B cell (primary cell): Measurements from ENCODE around the gene ATAD1. TPM values are rescaled to one million over a fixed set of nuclear protein-coding genes. Genes with fewer than 3 reads are reported as not detected.

Source experiments
- ATAC-seq: fragments of 200-7000 bp; cut with Tn5 transposase; one replicate; pipeline ENCODE4 v1.10.0; 2021; ENCODE audit warnings: low read depth, mild to moderate bottlenecking, moderate number of reproducible peaks, moderate library complexity
- CTCF ChIA-PET: fragments of 350-600 bp; sonication (Branson Sonifier 250); formaldehyde crosslinking; loops from one replicate; lab custom pipeline; 2021; ENCODE audit warnings: antibody characterized with exemption, inconsistent platforms; lab: Charles Lee
- POLR2A ChIA-PET: fragments of 350-600 bp; sonication (Branson Sonifier 250); formaldehyde crosslinking; loops from one replicate; lab custom pipeline; 2021; ENCODE audit warnings: antibody characterized with exemption; lab: Charles Lee
- DNase-seq: peaks from one replicate; pipeline ENCODE4 v3.0.0; 2013
- H2AFZ ChIP-seq: 2 replicates; pipeline ENCODE4 v1.6.1; 2012; ENCODE audit warnings: mild to moderate bottlenecking, low read depth, low read length; ENCODE audit not compliant: insufficient read depth, poor library complexity, severe bottlenecking
- H3K27ac ChIP-seq, 2 donors: 1 replicate in 1 of 2; 2 replicates in 1 of 2; pipeline ENCODE4 v1.5.1; 2012 to 2013; ENCODE audit warnings: low read length in 2 of 2, mild to moderate bottlenecking in 2 of 2, moderate library complexity in 1 of 2
- H3K27me3 ChIP-seq, 4 experiments: fragments of 200-600 bp in 1 of 4; sonication (generic) in 1 of 4; replicated peaks in 1 of 4; 1 replicate in 2 of 4; 2 replicates in 2 of 4; pipeline versions ENCODE4 v1.6.1 to v1.7.0; 2013 to 2016; ENCODE audit warnings: low read length in 3 of 4, mild to moderate bottlenecking in 2 of 4, mixed read lengths in 1 of 4, moderate library complexity in 1 of 4; ENCODE audit not compliant: insufficient read depth in 4 of 4, control insufficient read depth in 3 of 4; ENCODE audit errors: control extremely low read depth in 1 of 4
- H3K36me3 ChIP-seq, 2 experiments: replicated peaks in 1 of 2; 1 replicate in 1 of 2; 2 replicates in 1 of 2; pipeline versions ENCODE4 v1.6.1 to v1.7.1; 2013; ENCODE audit warnings: low read length in 1 of 2; ENCODE audit not compliant: insufficient read depth in 2 of 2, control insufficient read depth in 1 of 2; ENCODE audit errors: control extremely low read depth in 1 of 2, extremely low read depth in 1 of 2
- H3K4me1 ChIP-seq, 2 donors: fragments of 200-600 bp in 1 of 2; sonication (generic) in 1 of 2; 1 replicate in 1 of 2; 2 replicates in 1 of 2; pipeline versions ENCODE4 v1.5.1 to v1.6.1; 2013 to 2017; ENCODE audit warnings: low read length in 2 of 2; ENCODE audit not compliant: control insufficient read depth in 2 of 2, insufficient read depth in 2 of 2
- H3K4me2 ChIP-seq: replicated peaks from 2 replicates; pipeline ENCODE3; 2012; ENCODE audit warnings: mild to moderate bottlenecking, low read depth, low read length; ENCODE audit not compliant: poor library complexity, severe bottlenecking
- H3K4me3 ChIP-seq, 5 experiments: fragments of 200-600 bp in 1 of 5; sonication (generic) in 1 of 5; 1 replicate in 3 of 5; 2 replicates in 2 of 5; pipeline versions ENCODE4 v1.5.1 to v1.7.0; 2011 to 2016; ENCODE audit warnings: low read length in 4 of 5, mild to moderate bottlenecking in 4 of 5, low read depth in 2 of 5, control low read depth in 1 of 5, moderate library complexity in 1 of 5; ENCODE audit not compliant: insufficient read depth in 1 of 5; ENCODE audit errors: control extremely low read depth in 1 of 5, extremely low read depth in 1 of 5
- H3K79me2 ChIP-seq: fragments of 200-600 bp; sonication (generic); one replicate; pipeline ENCODE4 v1.6.0; 2016; ENCODE audit warnings: low read length; ENCODE audit not compliant: control insufficient read depth, insufficient read depth
- H3K9ac ChIP-seq: fragments of 200-600 bp; sonication (generic); 2 replicates; pipeline ENCODE4 v1.6.1; 2017; ENCODE audit warnings: mild to moderate bottlenecking, low read length, moderate library complexity
- H3K9me3 ChIP-seq, 3 donors: one replicate each; pipeline versions ENCODE4 v1.6.1 to v1.7.1; 2013; ENCODE audit warnings: low read length in 2 of 3; ENCODE audit not compliant: control insufficient read depth in 2 of 3, insufficient read depth in 1 of 3; ENCODE audit errors: control extremely low read depth in 1 of 3
- H4K20me1 ChIP-seq: 2 replicates; pipeline ENCODE4 v1.6.0; 2012; ENCODE audit warnings: mild to moderate bottlenecking, low read length; ENCODE audit not compliant: insufficient read depth, control insufficient read depth, poor library complexity, severe bottlenecking
- H3K27ac Mint-ChIP-seq: one replicate; pipeline ENCODE4 v1.8.0; 2021; ENCODE audit warnings: mixed read lengths
- H3K27me3 Mint-ChIP-seq: one replicate; pipeline ENCODE4 v1.8.0; 2021; ENCODE audit warnings: mixed read lengths
- H3K4me1 Mint-ChIP-seq: one replicate; pipeline ENCODE4 v1.8.0; 2021; ENCODE audit warnings: mixed read lengths
- H3K4me3 Mint-ChIP-seq: one replicate; pipeline ENCODE4 v1.8.0; 2021; ENCODE audit warnings: mixed read lengths
- H3K9me3 Mint-ChIP-seq: one replicate; pipeline ENCODE4 v1.8.0; 2022; ENCODE audit warnings: mixed read lengths; ENCODE audit not compliant: insufficient read depth
- EZH2 ChIP-seq: IDR thresholded peaks from 2 replicates; pipeline ENCODE4 v1.6.1; 2012; ENCODE audit warnings: borderline replicate concordance, low read depth, mild to moderate bottlenecking, moderate library complexity, low read length; ENCODE audit not compliant: insufficient read depth, poor library complexity, severe bottlenecking
- WGBS: methylation state at CpG from one replicate; pipeline ENCODE4 v1.1.5; 2013; ENCODE audit warnings: missing lambda C conversion rate; ENCODE audit not compliant: insufficient coverage; 5-methylcytosine and 5-hydroxymethylcytosine counted together
- intact Hi-C: fragments of 100-400 bp; cut with micrococcal nuclease; formaldehyde crosslinking; loops from one replicate; pipeline ENCODE4 v1.10.0; 2022
- polyA plus RNA-seq: library from polyadenylated mRNA; depleted of rRNA; stranded (reverse); fragments of >200 nt; gene quantifications from 2 replicates; pipeline ENCODE4 v1.2.3, GENCODE V29; 2012
- total RNA-seq, 2 donors: library from RNA; stranded (reverse); fragments of 120-200 nt in 1 of 2; gene quantifications; 1 replicate in 1 of 2; 2 replicates in 1 of 2; pipeline versions ENCODE4 v1.2.3 to v1.2.4, GENCODE V29; 2013 to 2022
- TF ChIP-seq, protein P1 (sequence below): fragments of 200-600 bp; IDR thresholded peaks from one replicate; pipeline ENCODE4 v1.8.0; 2022; ENCODE audit warnings: antibody characterized with exemption, mild to moderate bottlenecking

ATAD1 gene
- total and polyA plus RNA-seq, 2 donors (not counting 1 experiment from before 2014, with no cell fraction given), result 6.1 to 44.9 TPM

DNA sequence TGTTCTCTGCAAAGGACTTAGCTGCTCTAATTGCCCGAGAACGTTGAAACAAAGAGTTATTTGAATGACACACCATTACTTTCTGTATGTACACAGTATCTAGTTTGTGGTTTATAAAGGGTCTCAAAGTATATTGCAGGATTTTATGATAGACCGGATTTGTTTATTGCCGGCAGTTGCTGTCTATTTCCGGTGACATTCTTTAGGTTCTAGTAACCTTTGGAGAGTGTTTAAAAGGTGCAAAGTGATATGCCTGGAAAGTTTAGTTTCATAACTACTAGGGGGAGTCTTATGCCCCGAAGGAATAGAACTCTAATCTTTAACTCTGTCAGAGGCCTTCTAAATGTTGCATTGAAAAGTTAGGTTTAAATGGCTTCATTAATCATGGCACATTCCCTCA, 94.5 kb downstream of the ATAD1 start:
- Histone ChIP-seq H3K4me3 (no peak overlapping the region), H4K20me1 (no peaks in the 10 kb centered on the region), H3K9ac (no peak overlapping the region), H3K4me1 (peaks cover 0 to 2% of the 10 kb centered on the region in 2 donors), H3K4me2 (no peak overlapping the region), H2AFZ (no peak overlapping the region), H3K27ac (no peak overlapping the region), H3K9me3 (no peaks in the 10 kb centered on the region), H3K79me2 (no peaks in the 10 kb centered on the region), H3K36me3 (no peaks in the 10 kb centered on the region), H3K27me3 (peaks cover 0 to 5% (median 0%) of the 10 kb centered on the region in 4 experiments)
- DNase-seq, result no peak
- Mint-ChIP-seq H3K4me1 (peaks cover 2% of the 10 kb centered on the region), H3K9me3 (no peaks in the 10 kb centered on the region), H3K4me3 (no peak overlapping the region), H3K27me3 (peaks cover 4% of the 10 kb centered on the region), H3K27ac (no peak overlapping the region)
- CTCF ChIA-PET, result no interaction called here
- intact Hi-C loops, result no loop called here
- no peak for ATAC-seq
- WGBS, result 76% methylated on average over 3 of the region's 6 CpGs
- TF ChIP-seq, protein P1, sequence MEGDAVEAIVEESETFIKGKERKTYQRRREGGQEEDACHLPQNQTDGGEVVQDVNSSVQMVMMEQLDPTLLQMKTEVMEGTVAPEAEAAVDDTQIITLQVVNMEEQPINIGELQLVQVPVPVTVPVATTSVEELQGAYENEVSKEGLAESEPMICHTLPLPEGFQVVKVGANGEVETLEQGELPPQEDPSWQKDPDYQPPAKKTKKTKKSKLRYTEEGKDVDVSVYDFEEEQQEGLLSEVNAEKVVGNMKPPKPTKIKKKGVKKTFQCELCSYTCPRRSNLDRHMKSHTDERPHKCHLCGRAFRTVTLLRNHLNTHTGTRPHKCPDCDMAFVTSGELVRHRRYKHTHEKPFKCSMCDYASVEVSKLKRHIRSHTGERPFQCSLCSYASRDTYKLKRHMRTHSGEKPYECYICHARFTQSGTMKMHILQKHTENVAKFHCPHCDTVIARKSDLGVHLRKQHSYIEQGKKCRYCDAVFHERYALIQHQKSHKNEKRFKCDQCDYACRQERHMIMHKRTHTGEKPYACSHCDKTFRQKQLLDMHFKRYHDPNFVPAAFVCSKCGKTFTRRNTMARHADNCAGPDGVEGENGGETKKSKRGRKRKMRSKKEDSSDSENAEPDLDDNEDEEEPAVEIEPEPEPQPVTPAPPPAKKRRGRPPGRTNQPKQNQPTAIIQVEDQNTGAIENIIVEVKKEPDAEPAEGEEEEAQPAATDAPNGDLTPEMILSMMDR, result no peak
- TF ChIP-seq EZH2, result no peak
- POLR2A ChIA-PET, result no interaction called here

- WGBS, result 85% methylated on average over 3 of the region's 4 CpGs
- H3K9ac ChIP-seq, result no peak overlapping the region
- H3K9me3 ChIP-seq, result no peaks in the 10 kb centered on the region
- Mint-ChIP-seq H3K4me3 (no peak overlapping the region), H3K4me1 (peaks cover 4% of the 10 kb centered on the region), H3K27ac (no peak overlapping the region), H3K27me3 (peaks cover 4% of the 10 kb centered on the region), H3K9me3 (no peaks in the 10 kb centered on the region)
- TF ChIP-seq EZH2, result no peak
- TF ChIP-seq, protein P1, result no peak
- ChIA-PET POLR2A (no interaction called here), CTCF (no interaction called here)
- intact Hi-C loops, result no loop called here
- no peaks in the 10 kb centered on the region for H4K20me1 ChIP-seq
- ATAC-seq, result no peak
- H3K27ac ChIP-seq, result no peak overlapping the region
- no peak for DNase-seq
- peaks cover 0 to 7% of the 10 kb centered on the region in 2 donors for H3K4me1 ChIP-seq
- peaks cover 0 to 5% (median 0%) of the 10 kb centered on the region in 4 experiments for H3K27me3 ChIP-seq
- H2AFZ ChIP-seq, result no peak overlapping the region
- no peak overlapping the region for H3K4me2 ChIP-seq
- no peaks in the 10 kb centered on the region for H3K36me3 ChIP-seq
- H3K79me2 ChIP-seq, result no peaks in the 10 kb centered on the region
- no peak overlapping the region for H3K4me3 ChIP-seq
Measured at GRCh38 chr10:87722716-87723115, 95.3 kb downstream of the ATAD1 start.
